A673 (cell line): Measurements from ENCODE around the gene CEP112.

ENCODE experiments used
- CTCF ChIP-seq: fragments of 300-800, 200-600 bp; sonication (generic); conservative IDR thresholded peaks from 2 replicates; pipeline ENCODE4 v1.5.1; 2017; ENCODE audit warnings: low read depth, mild to moderate bottlenecking, antibody characterized with exemption, low read length, moderate library complexity, mixed read lengths
- EZH2 ChIP-seq: fragments of 200-600 bp; sonication (generic); IDR thresholded peaks from 2 replicates; pipeline ENCODE4 v1.6.1; 2017; ENCODE audit warnings: borderline replicate concordance, low read depth, mild to moderate bottlenecking, mixed read lengths, antibody characterized with exemption, low read length; ENCODE audit not compliant: poor library complexity, severe bottlenecking

GRCh38 chr17:66044083-66044482 is 147.8 kb downstream of the CEP112 start:
- TF ChIP-seq CTCF = no peak
- TF ChIP-seq EZH2 = no peak
